HEK293T (cell line): ENCODE data around the gene CALCB.
"Not testable (repeated sequence)": the region's sequence is repeated elsewhere in the genome, so short reads cannot be mapped to it uniquely, and the experiment has no call there.

ENCODE experiments used
- CTCF ChIA-PET: fragments of 350-600 bp; formaldehyde crosslinking; extraction: SDS; loops from one replicate; lab custom pipeline; 2021; ENCODE audit warnings: antibody characterized with exemption, inconsistent platforms; lab: Yijun Ruan, JAX
- POLR2A ChIA-PET: fragments of 350-600 bp; formaldehyde crosslinking; extraction: SDS; loops from one replicate; lab custom pipeline; 2020; ENCODE audit warnings: antibody characterized with exemption, inconsistent platforms; lab: Yijun Ruan, JAX
- DNase-seq: peaks from one replicate; pipeline ENCODE4 v3.0.0; 2012; ENCODE audit warnings: mixed read lengths; ENCODE audit errors: extremely low spot score
- ARNT ChIP-seq: fragments of 450-650 bp; IDR thresholded peaks from 2 replicates; pipeline ENCODE4 v1.6.1; 2017; ENCODE audit warnings: mild to moderate bottlenecking
- BHLHE40 ChIP-seq: fragments of 450-650 bp; IDR thresholded peaks from 2 replicates; pipeline ENCODE4 v1.6.1; 2016; ENCODE audit warnings: mild to moderate bottlenecking, moderate library complexity, borderline replicate concordance
- CTBP1 ChIP-seq: fragments of 450-650 bp; IDR thresholded peaks from 2 replicates; pipeline ENCODE4 v1.6.1; 2016; ENCODE audit warnings: borderline replicate concordance
- ELF4 ChIP-seq: fragments of 450-650 bp; IDR thresholded peaks from 2 replicates; pipeline ENCODE4 v1.6.1; 2017; ENCODE audit warnings: antibody characterized with exemption
- FOXA1 ChIP-seq: fragments of 450-650 bp; IDR thresholded peaks from 2 replicates; pipeline ENCODE4 v1.6.1; 2016; ENCODE audit warnings: mild to moderate bottlenecking
- FOXK2 ChIP-seq: fragments of 450-650 bp; IDR thresholded peaks from 2 replicates; pipeline ENCODE4 v1.6.1; 2016; ENCODE audit warnings: mild to moderate bottlenecking
- FOXM1 ChIP-seq: fragments of 450-650 bp; IDR thresholded peaks from 2 replicates; pipeline ENCODE4 v1.6.1; 2017; ENCODE audit warnings: mild to moderate bottlenecking, borderline replicate concordance
- HDGF ChIP-seq: fragments of 450-650 bp; IDR thresholded peaks from 2 replicates; pipeline ENCODE4 v1.6.1; 2017; ENCODE audit warnings: antibody characterized with exemption, borderline replicate concordance
- L3MBTL2 ChIP-seq: fragments of 450-650 bp; conservative IDR thresholded peaks from 2 replicates; pipeline ENCODE4 v1.6.1; 2016; ENCODE audit warnings: mild to moderate bottlenecking
- LEF1 ChIP-seq: fragments of 450-650 bp; IDR thresholded peaks from 2 replicates; pipeline ENCODE4 v1.6.1; 2017; ENCODE audit warnings: mild to moderate bottlenecking, borderline replicate concordance
- NFRKB ChIP-seq: fragments of 450-650 bp; IDR thresholded peaks from 2 replicates; pipeline ENCODE4 v1.6.1; 2016; ENCODE audit warnings: mild to moderate bottlenecking, moderate library complexity
- SP1 ChIP-seq: fragments of 450-650 bp; IDR thresholded peaks from 2 replicates; pipeline ENCODE4 v1.6.1; 2017
- SUZ12 ChIP-seq: fragments of 450-650 bp; IDR thresholded peaks from 2 replicates; pipeline ENCODE4 v1.6.1; 2016; ENCODE audit warnings: mild to moderate bottlenecking
- TARDBP ChIP-seq: fragments of 450-650 bp; IDR thresholded peaks from 2 replicates; pipeline ENCODE4 v1.6.1; 2016
- ZNF384 ChIP-seq: fragments of 450-650 bp; IDR thresholded peaks from 2 replicates; pipeline ENCODE4 v1.6.1; 2016
- TF ChIP-seq, protein P1 (sequence below): fragments of 450-650 bp; IDR thresholded peaks from 2 replicates; pipeline ENCODE4 v1.6.1; 2016

CALCB gene

DNA sequence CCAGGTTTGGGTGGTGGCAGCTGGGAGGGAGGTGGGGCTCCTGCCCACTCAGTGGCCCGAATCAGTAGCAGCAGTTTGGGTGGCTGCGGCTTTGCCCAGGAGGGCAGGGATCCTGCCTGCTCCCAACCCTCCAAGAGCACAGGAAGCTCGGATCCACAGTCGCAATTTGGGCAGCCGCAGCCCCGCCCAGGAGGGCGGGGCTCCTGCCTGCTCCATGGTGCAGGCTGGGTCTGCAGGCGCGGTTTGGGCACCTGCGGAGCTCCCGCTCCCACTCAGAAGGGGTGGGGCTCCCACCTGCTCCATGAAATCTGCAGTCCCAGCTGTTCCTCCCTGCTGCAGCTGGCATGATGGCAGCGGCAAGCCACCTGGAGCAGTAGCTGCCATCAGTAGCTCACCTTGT lies 38.1 kb upstream of the CALCB start:
- POLR2A ChIA-PET = interaction anchor here (1.3 kb wide), 1 partner anchor 38 kb away, joined by 3 read pairs; the partner anchor contains the start of gene CALCB
- TF ChIP-seq NFRKB (no peak), FOXK2 (no peak), FOXA1 (no peak), ZNF384 (no peak), FOXM1 (no peak), L3MBTL2 (no peak), LEF1 (no peak), SP1 (no peak), BHLHE40 (no peak), ELF4 (no peak), TARDBP (no peak), ARNT (no peak)
- TF ChIP-seq, protein P1, sequence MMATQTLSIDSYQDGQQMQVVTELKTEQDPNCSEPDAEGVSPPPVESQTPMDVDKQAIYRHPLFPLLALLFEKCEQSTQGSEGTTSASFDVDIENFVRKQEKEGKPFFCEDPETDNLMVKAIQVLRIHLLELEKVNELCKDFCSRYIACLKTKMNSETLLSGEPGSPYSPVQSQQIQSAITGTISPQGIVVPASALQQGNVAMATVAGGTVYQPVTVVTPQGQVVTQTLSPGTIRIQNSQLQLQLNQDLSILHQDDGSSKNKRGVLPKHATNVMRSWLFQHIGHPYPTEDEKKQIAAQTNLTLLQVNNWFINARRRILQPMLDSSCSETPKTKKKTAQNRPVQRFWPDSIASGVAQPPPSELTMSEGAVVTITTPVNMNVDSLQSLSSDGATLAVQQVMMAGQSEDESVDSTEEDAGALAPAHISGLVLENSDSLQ = no peak
- CTCF ChIA-PET = interaction anchor here (0.8 kb wide), 1 partner anchor 128 kb away, joined by 3 read pairs; no protein-coding TSS in a partner anchor
- DNase-seq = no peak

DNA sequence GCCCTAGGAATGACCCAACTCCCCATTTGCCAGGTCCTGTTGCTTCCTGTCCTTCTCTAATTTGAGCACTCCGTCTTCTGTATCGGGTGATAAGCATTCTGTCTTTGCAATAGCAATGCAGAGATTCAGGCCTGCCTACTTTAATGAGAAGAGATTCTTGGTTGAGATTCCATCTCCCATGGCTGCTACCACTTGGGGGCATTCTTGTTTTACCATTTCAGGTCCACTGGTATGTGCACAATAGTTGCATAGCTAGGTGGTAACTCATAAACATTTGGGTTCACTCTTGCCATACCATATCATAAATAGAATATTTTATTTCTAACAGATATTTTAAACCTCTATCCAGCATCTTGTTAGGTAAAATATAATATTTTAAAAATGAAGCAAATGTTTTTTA lies 34.4 kb upstream of the CALCB start:
- CTCF ChIA-PET = interaction anchor here (0.6 to 1.8 kb wide), 3 partner anchors 36 to 578 kb away, joined by 3 to 11 read pairs (median 3); partner anchors contain the start of gene CALCB
- no peak for TF ChIP-seq L3MBTL2
- TF ChIP-seq FOXA1 = no peak
- TF ChIP-seq HDGF = no peak
- POLR2A ChIA-PET = interaction anchor here (1.6 kb wide), 1 partner anchor 35 kb away, joined by 7 read pairs; the partner anchor contains the start of gene CALCB
- DNase-seq = no peak

DNA sequence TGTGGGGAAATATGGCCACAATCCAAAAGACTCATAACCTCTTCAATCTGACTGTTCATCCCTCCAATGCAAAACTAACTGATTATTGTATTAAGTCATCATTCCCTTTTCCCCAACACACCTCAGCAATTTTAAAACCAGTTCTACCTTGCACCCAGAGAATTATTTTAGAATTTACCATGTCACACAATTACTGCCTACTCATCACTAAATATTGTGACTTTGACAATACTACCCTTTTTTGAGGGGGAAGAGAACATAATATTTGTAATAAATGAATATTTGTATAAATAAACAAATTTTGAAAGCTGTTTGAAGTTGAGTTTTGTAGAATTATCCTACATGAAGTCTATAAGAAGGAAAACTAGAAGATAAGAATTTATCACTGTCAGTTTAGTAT lies 28.2 kb upstream of the CALCB start:
- no peak for DNase-seq
- no peak for TF ChIP-seq LEF1
- TF ChIP-seq L3MBTL2 = no peak
- TF ChIP-seq ARNT = no peak
- TF ChIP-seq NFRKB = no peak
- TF ChIP-seq FOXM1 = no peak
- no peak for TF ChIP-seq SP1
- TF ChIP-seq FOXK2 = no peak
- TF ChIP-seq, protein P1 = no peak
- no peak for TF ChIP-seq SUZ12
- no peak for TF ChIP-seq BHLHE40
- no peak for TF ChIP-seq FOXA1
- no peak for TF ChIP-seq ZNF384
- no peak for TF ChIP-seq TARDBP
- TF ChIP-seq HDGF = no peak
- no peak for TF ChIP-seq CTBP1
- TF ChIP-seq ELF4 = no peak
- ChIA-PET POLR2A (no interaction called here), CTCF (no interaction called here)

DNA sequence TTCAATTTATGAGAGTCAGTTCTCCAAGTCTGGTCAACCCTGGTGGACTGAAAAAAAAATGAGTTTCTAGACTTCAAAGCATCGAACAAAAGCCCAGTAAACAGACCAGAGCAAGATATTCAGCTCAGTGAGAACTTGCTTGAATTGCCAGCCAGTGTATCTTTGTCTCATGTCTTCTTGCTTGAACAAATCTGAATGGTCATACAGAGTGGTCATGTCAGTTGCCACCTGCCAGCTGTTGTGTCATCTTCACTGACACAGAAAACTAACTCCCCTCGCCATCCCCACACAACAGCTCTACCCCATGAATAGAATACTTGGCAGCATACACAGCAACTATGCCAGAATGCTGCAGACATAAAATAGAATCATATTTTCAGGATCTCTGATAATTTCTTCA lies 27.5 kb upstream of the CALCB start:
- ChIA-PET CTCF (no interaction called here), POLR2A (no interaction called here)
- TF ChIP-seq CTBP1 (no peak), SP1 (no peak), L3MBTL2 (no peak), ARNT (no peak), FOXM1 (no peak), LEF1 (no peak), ZNF384 (no peak), ELF4 (no peak), FOXK2 (no peak)
- TF ChIP-seq, protein P1 = no peak
- DNase-seq = no peak

DNA sequence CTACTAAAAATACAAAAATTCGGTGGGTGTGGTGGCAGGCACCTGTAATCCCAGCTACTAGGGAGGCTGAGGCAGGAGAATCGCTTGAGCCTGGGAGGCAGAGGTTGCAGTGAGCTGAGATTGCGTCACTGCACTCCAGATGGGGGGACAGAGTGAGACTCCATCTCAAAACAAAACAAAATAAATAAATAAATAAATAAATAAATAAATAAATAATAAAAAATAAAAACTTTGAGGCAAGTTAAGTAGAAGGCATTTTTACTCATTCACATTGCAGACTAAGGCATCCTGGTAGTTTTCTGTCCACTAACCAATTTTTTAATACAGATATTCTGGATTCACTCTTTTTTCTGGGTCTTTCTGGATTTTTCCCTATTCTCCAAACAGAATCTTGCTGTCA lies 26.7 kb upstream of the CALCB start:
- POLR2A ChIA-PET, CTCF ChIA-PET, DNase-seq: not testable (repeated sequence)

DNA sequence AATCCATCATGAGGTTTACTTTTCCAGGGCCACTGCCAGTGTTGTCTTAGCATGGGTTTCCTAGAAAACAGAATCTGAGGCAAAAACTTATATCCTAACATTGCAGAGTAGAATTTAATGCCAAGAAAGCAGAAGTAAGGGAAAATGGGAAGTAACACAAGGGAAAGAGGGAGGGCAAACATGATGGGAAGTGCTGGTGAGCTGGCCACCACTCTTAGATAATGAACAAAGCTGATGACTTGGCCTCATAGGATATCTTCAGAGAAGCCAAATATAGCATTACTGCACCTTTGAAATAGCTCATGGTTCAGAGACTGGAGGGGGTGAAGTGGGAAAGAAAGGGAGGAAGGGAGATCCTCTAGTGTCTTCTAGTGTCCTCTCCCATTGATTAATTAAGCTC lies 24.8 kb upstream of the CALCB start:
- CTCF ChIA-PET = interaction anchor here (0.6 to 1.2 kb wide), 2 partner anchors 26 to 1537 kb away, joined by 6 to 7 read pairs; no protein-coding TSS in a partner anchor
- POLR2A ChIA-PET = no interaction called here
- DNase-seq = no peak
- TF ChIP-seq FOXM1 (no peak), FOXA1 (no peak), CTBP1 (no peak), HDGF (no peak)
- TF ChIP-seq, protein P1 = no peak

DNA sequence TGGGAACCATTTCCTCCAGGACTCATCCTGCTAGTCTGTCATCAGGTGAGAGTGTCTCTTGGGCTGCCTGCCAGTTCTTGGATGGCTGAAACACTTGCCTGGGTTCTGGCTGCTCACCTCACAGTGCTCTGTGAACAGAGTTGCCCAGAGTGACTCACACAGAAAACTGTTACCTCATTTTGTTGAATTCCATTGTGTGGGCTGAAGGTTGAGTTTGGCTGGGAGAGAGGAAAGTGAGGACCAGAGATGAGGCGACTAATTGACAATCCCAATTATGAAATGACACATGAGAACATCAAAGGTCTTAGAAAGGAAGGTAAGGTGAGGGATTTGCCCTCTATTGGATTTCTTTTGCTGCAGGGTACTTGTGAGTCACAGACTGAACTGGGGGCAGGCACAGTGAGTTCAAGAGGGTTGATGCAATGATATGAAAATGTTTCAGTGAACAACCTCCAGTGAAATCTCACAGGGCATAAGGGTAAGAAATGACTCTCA lies 20.2 kb upstream of the CALCB start:
- CTCF ChIA-PET = no interaction called here
- POLR2A ChIA-PET = no interaction called here
- no peak for DNase-seq

More for the DNA sequence above, 20.2 kb upstream of the CALCB start:
- no peak for TF ChIP-seq BHLHE40
- TF ChIP-seq TARDBP = no peak
- TF ChIP-seq, protein P1 = no peak
- no peak for TF ChIP-seq FOXK2
- TF ChIP-seq ZNF384 = no peak
- no peak for TF ChIP-seq ARNT
- TF ChIP-seq LEF1 = no peak
- no peak for TF ChIP-seq CTBP1
- no peak for TF ChIP-seq FOXM1
- TF ChIP-seq SUZ12 = no peak
- TF ChIP-seq NFRKB = no peak
- TF ChIP-seq SP1 = no peak
- TF ChIP-seq FOXA1 = no peak
- TF ChIP-seq L3MBTL2 = no peak
- TF ChIP-seq HDGF = no peak
- TF ChIP-seq ELF4 = no peak
